Measurements from ENCODE around the gene COX20.
A peak's percentile ranks its signal among the peaks of the same experiment; 100 is the strongest.

COX20 gene

DNA sequence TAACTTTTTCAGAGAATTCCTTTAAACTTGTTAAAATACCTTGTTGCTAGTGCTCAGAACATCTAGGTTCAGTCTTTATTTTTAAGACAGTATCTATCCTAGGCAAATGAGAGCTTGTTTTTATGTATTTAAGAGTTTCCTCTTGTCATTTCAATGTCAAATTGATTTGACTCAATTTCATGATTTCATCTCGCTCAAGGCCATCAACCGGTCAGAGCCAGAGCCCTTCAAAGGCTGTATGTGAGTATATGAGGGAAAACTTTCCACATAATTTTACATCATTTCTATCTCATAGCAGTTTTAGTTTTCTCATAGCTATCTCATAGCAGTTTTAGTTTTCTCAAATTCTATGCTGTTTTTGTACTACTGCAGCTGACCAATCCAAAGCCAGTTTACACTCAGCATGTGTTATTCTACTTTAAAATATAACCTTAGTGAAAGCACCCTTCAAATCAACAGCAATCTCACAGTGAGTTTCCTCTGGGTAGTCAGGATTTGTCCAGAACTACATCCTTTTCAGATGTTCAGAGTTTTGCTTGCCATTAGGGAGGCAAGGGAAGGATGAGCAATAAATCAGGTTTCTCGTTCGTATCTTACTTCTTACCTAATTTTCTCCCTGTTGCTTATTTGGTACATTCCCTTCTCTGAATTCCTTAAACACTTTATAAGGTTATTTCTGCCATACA, 16.2 kb downstream of the COX20 start:
- no peak for DNase-seq (ENCODE audit: low spot score)

DNA sequence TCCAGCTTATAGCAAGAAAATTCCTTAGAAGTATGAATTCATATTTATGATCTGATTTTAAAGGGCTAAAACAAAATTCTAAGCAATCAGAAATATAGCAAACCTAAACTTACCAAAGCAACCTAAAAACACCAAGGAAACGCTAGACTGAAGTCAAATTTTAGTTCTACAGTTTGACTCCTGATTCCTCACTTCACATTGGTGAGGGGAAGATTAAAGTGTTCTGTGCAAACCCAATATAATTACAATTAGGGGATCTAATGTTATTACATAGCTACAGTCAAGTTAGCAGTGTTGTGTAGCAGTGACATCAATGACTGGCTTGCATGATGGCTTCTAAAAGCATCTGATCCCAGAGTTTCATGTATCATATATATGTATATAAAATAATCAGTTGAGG, 17.2 kb downstream of the COX20 start:
- no peak for DNase-seq (ENCODE audit: low spot score)

DNA sequence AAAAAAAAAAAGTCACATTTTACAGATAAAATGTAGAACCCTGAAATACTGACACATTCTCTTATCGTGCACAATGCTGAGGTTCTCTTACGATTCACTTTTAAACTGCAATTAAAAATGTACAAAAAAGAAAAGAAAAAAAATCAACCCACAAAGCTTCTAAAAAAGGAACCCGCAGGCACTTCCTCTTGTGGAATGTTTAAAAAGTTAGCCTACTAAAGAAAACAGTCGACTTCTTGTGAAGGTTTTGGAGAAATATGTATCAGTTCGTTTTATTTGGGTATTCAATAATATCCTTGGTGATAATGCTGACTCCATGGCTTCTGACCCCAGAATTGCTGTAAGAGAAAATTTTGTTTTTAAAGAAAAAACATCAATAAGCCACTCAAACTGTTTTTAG, 18.7 kb downstream of the COX20 start:
- no peak for DNase-seq (ENCODE audit: low spot score)

DNA sequence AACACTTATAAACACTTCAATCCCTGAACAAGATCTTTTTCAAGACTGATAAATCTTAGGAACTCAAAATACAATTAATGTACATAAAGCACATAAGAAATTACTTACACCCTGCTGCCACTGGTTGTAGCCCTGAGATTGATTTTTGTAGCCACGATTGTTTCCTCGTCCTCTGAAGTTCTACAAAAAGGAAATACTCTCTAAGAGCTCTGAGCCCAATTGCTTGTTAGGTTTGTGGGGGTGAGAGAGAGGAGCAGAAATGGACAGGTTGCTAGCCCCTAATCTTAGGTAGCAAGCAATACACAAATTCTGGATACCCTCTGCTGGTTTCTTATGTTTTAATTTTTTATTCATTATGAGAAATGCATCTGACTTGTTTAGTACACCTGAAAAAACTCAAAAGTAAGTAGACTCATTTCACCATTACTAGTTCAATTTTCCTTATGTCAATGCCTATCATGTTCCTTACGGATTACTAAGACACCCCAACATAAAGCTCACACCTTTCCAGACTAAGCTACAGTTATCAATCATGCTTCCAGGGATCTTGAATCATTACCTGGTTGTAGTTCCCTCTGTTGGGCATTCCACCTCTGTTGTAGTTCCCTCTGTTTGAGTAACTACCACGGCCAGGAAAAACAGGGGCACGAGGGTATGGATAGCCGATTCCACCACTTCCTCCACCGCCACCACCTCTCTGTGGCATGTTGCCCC, 19.6 kb downstream of the COX20 start:
- no peak for DNase-seq (ENCODE audit: low spot score)

DNA sequence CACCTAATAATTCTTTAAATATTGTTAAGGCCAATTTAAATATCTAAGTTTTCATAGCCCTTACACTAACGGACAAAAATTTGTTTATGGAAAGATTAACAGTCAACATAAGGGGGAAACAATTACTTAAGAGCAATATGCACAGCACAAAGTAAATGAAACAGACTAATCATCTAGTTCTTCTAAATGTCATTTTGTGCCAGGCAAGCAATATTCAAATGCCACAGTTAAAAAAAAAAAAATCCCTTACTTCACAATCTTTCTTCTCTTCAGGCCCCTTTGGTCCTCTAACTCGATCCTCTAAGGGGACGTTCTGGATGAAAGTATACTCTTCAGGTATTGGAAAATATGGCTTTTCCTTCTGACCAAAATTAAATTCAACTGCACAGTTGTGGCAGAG, 22.3 kb downstream of the COX20 start:
- no peak for DNase-seq (ENCODE audit: low spot score)

DNA sequence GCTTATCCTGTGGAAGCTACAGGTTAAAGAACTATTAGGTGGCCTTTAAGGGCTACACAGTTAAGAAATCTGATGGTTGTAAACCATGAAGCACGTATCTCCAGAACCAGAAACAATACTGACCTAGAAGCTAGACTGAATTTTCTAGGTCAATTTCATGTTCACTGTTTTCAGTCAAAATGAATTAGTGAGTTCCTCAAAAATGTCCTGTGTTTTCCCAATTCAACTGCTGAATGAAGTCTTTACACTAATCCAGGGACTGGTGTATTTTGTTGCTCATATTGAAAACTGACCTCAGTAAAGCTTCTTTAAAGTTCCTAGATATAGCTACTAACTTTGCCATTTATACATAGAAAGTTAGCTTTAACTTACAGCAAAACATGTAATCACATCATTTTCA, 22.9 kb downstream of the COX20 start:
- no peak for DNase-seq (ENCODE audit: low spot score)

DNA sequence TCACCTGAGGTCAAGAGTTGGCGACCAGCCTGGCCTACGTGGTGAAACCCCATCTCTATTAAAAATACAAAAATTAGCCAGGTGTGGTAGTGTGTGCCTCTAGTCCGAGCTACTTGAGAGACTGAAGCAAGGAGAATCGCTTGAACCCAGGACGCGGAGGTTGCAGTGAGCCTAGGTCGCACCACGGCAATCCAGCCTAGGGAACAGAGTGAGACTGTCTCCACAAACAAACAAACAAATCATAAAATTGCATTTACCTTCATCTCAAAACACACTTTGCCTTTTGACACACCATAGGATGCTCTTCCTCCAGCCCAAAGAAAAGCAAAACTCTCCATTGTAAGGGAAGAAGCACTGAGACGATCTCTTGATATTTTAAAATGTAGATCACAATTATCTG, 24.6 kb downstream of the COX20 start:
- no peak for DNase-seq (ENCODE audit: low spot score)

DNA sequence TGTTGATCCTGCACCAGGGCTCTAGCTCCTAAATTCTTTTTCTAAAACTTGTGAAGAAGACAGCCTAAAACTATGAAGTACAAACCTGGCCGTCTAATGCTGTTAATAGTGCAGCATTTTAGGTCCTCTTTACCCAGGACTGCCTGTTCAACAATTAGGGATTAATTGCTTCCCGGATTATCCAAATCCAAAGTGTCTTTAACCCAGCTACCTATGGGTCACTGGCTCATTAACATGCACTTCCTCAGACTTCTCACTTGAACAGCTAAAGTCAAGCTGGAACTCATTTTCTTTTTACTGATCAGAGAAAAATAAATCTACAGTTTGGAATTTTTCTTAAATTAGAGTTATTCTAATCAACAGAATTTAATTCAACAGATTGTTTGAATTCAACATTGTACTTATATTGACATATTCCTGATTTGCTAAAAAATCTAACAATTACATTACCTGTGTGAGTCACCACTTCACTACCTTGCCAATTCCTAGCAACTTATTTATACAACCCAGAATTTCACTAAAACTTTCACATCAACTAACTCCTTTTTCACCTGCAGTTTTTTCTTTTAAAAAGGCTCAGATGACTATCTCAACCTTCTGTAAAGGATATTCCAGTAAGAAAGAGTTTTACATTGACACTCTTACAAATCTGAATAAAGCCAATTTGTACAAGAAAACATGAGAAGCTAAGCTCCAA, 25.6 kb downstream of the COX20 start:
- no peak for DNase-seq (ENCODE audit: low spot score)

DNA sequence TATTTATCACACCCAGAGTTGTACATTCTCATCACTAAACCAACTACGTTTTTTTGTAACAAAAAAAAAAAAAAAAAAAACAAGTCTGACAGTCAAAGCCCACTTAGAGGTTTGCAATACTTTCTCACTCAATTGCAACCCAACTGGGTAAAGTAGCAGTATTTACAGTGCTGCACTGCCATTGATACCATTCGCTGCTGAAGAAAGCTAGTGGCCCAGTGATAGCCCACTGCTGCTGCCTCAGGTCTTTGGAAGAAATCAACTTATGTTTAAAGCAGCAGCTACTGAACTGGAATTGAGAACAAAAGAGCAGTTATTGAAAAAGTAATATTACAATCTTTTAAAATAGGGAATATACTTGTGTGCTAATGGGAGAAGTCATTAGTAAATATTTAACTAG, 26.2 kb downstream of the COX20 start:
- DNase-seq (ENCODE audit: low spot score), result no peak

DNA sequence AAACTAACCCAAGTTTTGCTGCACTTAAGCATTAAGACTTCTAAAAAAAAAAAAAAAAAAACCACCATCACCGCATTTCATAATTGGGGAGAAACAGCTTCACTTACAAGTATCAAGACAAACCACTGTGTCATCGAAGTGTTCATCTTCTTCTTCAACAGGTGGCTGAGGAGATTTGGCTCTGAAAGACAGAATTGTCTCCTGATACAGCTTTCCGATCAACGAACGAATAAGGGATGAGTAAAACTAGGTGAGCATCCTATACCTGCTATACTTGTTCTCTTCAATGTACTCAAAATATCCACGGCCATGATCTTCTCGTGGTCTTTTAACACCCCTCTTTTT, 26.9 kb downstream of the COX20 start:
- peak; percentile 52 for DNase-seq (ENCODE audit: low spot score)

DNA sequence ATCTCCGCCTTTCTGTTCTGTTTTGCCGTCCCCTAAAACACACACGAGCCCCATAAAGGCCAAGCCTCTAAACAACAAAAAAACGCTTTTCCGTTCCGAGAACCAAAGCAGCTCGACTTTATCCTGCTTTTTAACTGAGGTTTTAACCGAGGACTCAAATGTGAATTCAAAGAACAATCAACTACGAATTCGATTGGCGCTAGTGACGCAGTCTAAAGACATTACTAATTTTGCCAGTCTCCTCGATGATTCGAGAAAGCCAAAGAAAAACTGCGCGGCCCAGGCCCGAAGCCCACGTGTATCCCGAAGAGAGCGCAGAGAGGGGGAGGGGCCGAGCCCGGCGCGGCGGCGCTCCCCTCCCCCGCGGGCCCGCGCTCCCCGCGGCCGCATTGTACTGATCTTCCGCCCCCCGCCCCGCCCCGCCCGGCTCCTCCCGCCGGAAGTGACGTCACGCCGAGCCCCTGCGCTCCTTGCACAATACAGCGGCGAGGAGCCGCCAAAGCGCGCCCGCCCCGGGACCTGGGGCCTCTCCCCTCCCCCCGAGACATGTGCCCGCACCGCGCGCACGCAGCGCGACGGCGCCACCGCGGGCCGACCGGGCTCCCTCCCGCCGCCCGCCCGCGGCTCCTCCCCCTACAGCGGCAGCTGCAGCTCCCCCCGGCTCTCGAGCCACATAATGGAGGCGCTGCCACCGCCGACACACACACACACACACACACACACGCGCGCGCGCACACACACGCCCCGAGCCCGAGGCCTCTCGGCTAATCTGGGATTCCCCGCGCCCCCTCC, 27.4 kb downstream of the COX20 start:
- DNase-seq (ENCODE audit: low spot score), result peak; percentile 92

DNA sequence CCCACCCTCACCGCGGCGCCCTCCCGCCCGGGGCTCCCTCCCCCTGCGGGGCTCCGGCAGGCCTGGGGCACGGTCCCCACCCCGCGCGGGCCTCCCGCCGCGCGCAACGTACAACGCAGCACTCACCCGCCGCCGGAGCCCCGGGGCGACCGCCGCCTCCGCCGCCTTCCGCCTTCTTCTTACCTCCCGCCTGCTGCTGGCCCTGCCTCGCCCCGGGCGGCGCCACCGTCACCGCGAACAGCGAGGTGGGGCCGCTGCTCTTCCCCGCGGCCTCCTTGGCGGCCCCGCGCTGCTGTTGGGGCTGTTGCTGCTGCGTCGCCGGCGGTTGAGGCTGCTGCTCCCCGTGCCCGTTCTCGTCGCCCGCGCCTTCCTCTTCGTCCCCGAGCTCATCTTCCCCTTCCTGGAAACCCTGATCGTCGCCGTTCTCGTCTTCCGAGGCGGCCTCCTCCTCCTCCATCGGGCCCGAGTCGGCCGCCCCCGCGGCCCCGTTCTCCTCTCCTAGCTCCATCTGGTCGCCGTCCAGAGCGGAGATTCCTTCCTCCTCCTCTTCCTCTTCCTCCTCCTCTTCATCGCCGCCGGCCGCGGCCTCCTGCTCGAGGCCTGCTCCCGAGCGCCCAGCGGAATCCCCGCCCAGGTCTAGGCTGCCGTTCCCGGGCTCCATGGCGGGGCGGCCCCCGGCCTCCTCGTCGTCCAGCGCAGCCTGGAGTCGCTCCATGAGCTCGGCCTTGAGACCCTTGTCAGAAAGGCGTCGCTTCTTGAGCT, 28.2 kb downstream of the COX20 start:
- DNase-seq (ENCODE audit: low spot score), result no peak

DNA sequence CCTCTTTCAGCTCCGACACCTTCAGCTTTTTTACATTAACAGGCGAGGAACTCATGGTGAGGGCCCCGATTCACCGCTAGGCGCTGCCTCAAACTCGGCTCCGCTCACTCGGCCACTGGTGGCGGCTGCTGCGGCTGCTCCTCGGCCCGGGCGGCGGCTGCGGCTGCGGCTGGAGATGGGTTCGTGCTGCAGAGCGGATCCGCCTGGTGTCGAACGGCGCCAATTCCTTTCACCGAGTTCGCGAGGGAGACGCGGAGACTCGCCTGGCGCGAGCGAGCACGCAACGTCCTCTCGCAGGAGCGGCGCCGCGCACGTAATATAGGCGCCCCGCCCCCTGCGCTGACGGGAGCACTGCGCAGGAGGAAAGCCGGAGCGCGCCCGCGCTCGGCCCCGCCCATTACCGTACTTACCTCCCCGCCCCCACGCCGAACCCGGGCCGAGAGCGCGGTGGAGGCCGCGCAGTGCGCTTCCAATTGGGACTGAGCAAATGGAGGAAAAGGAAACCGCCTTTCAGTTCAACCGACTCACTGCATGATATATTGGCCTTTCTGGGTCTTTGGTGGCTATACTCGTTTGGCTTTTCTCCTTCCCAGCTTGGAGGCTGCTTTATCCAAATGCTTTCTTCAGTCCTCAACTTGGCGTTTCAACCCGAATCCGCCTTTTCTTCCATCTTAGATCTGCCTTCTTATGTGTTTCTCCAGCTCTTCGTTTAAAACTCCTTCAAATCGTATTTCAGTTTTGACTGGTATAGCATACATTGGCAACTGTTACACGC, 29.0 kb downstream of the COX20 start, which contains the start of gene HNRNPU:
Gene HNRNPU, minus strand, starts transcription at position 291 of the 775 bp plus-strand sequence. Its CDS starts 236 bp downstream, at position 55.
- peak; percentile 95 for DNase-seq (ENCODE audit: low spot score)

DNA sequence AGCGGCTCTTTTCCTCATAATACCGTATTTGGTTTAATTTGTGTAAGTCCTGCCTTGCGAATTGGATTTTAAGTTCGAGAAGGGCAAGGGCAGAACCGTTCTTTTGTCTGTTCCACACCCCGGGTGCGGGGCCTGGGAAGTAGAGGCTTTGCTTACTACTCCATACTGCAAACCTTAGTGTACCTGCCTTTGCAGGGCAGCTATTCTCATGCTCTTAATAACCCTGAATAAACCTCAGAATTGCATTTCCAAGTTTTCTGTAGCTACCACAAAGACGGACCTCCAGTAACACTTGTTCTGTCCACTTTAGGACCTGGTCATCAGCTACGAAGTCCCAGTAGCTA, 29.5 kb downstream of the COX20 start:
- no peak for DNase-seq (ENCODE audit: low spot score)

DNA sequence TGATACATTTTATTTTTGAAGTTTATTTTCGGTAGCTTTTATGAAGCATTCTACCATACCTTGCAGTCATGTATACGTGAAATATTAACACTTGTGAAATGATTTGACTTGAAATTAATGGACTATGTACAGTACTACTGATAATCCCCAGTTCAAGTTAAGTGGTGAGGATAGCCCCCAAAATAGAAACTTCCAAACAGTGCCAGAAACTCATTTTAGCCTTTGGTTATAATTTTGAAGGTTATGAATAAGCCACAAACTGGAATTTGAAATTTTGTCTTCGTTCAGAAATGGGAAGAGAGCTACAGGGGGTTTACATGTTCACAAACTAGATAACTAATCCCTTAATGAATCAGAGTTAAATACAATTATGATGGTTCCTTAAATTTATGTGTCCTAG, 30.4 kb downstream of the COX20 start:
- no peak for DNase-seq (ENCODE audit: low spot score)

DNA sequence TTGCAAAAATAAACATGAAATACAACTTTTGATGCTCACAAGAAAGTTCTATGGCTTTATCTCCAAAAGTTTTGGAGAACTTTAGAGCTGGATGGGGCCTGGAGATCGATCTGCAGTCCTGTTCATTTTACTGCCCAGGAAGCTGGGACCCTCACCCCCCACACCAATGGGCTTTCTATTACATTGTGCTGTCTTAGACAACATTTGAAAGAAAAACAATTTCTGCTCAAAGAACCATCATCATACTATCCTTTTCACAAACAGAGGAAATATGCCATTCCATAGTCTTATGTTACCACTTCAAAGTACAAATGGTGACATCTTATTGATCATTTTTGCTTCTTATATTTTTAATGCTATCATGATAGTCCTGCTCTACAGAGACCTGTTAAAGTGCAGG, 30.9 kb downstream of the COX20 start:
- no peak for DNase-seq (ENCODE audit: low spot score)

DNA sequence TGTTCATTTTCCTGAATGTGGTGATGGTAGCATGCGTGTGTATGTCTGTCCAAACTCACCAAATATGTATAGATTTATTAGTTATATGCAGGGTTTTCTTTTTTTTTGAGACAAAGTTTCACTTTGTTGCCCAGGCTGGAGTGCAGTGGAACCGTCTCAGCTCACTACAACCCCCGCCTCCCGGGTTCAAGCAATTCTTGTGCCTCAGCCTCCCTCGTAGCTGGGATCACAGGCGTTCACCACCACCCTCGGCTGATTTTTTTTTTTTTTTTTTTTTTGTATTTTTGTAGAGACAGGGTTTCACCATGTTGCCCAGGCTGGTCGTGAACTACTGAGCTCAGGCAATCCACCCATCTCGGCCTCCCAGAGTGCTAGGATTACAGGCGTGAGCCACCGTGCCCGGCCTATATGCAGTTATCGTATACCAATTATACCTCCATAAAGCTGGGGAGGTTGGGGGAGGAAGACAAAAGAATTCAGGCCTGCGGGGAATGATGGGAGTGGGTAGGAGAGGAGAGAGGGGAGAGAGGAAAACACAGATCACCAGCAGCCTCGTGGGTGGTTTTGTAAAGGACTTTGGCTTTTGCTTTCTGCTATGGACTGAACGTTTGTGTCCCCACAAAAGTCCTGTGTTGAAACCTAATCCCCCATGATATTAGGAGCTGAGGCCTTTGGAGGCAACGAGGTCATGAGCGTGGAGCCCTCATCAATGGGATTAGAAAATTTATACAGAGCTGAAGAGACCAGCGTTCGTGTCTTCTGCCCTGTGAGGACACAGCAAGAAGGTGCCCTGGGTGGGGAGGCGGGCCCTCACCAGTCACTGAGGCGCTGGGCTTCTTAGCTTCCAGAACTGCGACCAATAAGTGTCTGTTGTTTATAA, 33.3 kb downstream of the COX20 start:
- no peak for DNase-seq (ENCODE audit: low spot score)

DNA sequence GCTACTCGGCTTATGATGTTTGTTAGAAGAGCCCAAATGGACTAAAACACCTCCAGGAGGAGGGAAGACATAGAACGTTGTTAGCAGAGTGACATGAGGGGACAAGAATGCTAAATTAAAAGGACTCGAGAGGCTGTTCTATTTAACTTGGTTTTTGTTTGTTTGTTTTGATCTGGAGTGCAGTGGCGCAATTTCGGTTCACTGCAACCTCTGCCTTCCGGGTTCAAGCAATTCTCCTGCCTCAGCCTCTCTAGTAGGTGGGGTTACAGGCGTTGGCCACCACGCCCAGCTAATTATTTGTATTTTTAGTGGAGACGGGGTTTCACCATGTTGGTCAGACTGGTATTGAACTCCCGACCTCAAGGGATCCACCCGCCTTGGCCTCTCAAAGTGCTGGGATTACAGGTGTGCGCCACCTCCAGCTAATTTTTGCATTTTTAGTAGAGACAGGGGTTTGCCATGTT, 33.9 kb downstream of the COX20 start:
- DNase-seq (ENCODE audit: low spot score), result no peak

DNA sequence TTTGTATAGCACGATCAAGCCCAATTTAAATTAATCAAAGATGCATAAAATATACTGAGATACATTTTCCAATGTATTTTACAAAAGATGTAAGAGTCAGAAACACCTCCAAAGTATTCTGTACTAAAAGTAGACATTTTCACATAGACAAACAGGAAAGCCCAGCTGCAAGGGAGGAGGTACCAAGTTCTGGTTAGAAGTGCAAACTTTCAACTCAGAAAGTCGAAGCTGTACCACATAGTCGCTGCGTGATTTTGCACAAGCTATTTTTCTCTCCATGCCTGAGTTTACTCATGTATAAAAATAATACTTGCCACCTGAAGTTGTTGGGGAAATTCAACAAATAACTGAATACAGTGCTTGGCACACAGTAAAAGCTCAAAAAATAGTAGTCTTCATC, 34.5 kb downstream of the COX20 start:
- DNase-seq (ENCODE audit: low spot score), result no peak

All from pons (tissue), 1 donor.